ENCODE results near the gene NPL. TPM values are rescaled to one million over a fixed set of nuclear protein-coding genes. Genes with fewer than 3 reads are reported as not detected.

The NPL gene
- total and polyA plus RNA-seq, 2 of the 13 experiments (the other 11 are each of a cell fraction or from before 2014, with no cell fraction given) = 0.03 to 0.04 TPM

Other genes starting within 250 kb of the NPL start
- 0.13 and 0.20 TPM in 2 replicates for gene RNASEL, start 200.5 kb upstream of the NPL start, total RNA-seq (2016; rRNA removed; fragmentation: Illumina TruSeq; extraction: Trizol)
- 0.05 and 0.16 TPM in 2 replicates for gene RNASEL, start 200.5 kb upstream of the NPL start, polyA plus RNA-seq (2011; rRNA removed)
- gene RGS16, start 185.4 kb upstream of the NPL start, total RNA-seq (2016; rRNA removed; fragmentation: Illumina TruSeq; extraction: Trizol) = not detected in 2 replicates
- gene RGS16, start 185.4 kb upstream of the NPL start, polyA plus RNA-seq (2011; rRNA removed) = not detected in 2 replicates
- not detected in 2 replicates for gene RGS8, start 105.2 kb upstream of the NPL start, total RNA-seq (2016; rRNA removed; fragmentation: Illumina TruSeq; extraction: Trizol)
- gene RGS8, start 105.2 kb upstream of the NPL start, polyA plus RNA-seq (2011; rRNA removed) = not detected in 2 replicates
- 211 and 292 TPM in 2 replicates for gene DHX9, start 49.6 kb downstream of the NPL start, total RNA-seq (2016; rRNA removed; fragmentation: Illumina TruSeq; extraction: Trizol)
- 73.0 and 84.8 TPM in 2 replicates for gene DHX9, start 49.6 kb downstream of the NPL start, polyA plus RNA-seq (2011; rRNA removed)
- gene SHCBP1L, start 163.4 kb downstream of the NPL start, total RNA-seq (2016; rRNA removed; fragmentation: Illumina TruSeq; extraction: Trizol) = not detected in 2 replicates
- not detected in 2 replicates for gene SHCBP1L, start 163.4 kb downstream of the NPL start, polyA plus RNA-seq (2011; rRNA removed)
- 70.8 and 137 TPM in 2 replicates for gene LAMC1, start 233.6 kb downstream of the NPL start, total RNA-seq (2016; rRNA removed; fragmentation: Illumina TruSeq; extraction: Trizol)
- 56.7 and 58.5 TPM in 2 replicates for gene LAMC1, start 233.6 kb downstream of the NPL start, polyA plus RNA-seq (2011; rRNA removed)

All from HepG2 (cell line).